HL-60 (cell line): ENCODE measurements around the gene SMOC2.

Source experiments
- DNase-seq, 2 experiments: peaks; one replicate each; pipeline ENCODE4 v3.0.0-alpha.2; 2010 to 2020; ENCODE audit warnings: low read depth in 1 of 2, low spot score in 1 of 2
- H3K27ac ChIP-seq: fragments of 250-450 bp; sonication (Bioruptor Pico); replicated peaks from 2 replicates; pipeline ENCODE4 v1.5.1; 2020; ENCODE audit warnings: mild to moderate bottlenecking, moderate library complexity
- H3K27me3 ChIP-seq: fragments of 250-450 bp; sonication (Bioruptor Pico); 2 replicates; pipeline ENCODE4 v1.5.1; 2021; ENCODE audit warnings: mild to moderate bottlenecking, moderate library complexity; ENCODE audit not compliant: insufficient read depth, poor library complexity, severe bottlenecking
- H3K4me3 ChIP-seq: replicated peaks from 2 replicates; pipeline ENCODE4 v1.5.1; 2011; ENCODE audit warnings: mild to moderate bottlenecking, control low read depth, low read length; ENCODE audit not compliant: insufficient read depth
- GABPA ChIP-seq: IDR thresholded peaks from 2 replicates; pipeline ENCODE4 v1.6.1; 2012; ENCODE audit warnings: low read depth
- POLR2AphosphoS5 ChIP-seq: IDR thresholded peaks from 2 replicates; pipeline ENCODE4 v1.6.1; 2012; ENCODE audit warnings: low read depth
- SPI1 ChIP-seq: IDR thresholded peaks from 2 replicates; pipeline ENCODE4 v1.6.1; 2012; ENCODE audit warnings: low read depth, mild to moderate bottlenecking, borderline replicate concordance
- TF ChIP-seq, protein P1 (sequence below): IDR thresholded peaks from one replicate; pipeline ENCODE4 v1.5.1; 2011; ENCODE audit warnings: low read length, control low read depth, inconsistent platforms; ENCODE audit not compliant: insufficient read depth
- TF ChIP-seq, protein P2 (sequence below): IDR thresholded peaks from 2 replicates; pipeline ENCODE4 v1.6.1; 2012; ENCODE audit warnings: low read depth; ENCODE audit not compliant: insufficient replicate concordance

Gene SMOC2

DNA sequence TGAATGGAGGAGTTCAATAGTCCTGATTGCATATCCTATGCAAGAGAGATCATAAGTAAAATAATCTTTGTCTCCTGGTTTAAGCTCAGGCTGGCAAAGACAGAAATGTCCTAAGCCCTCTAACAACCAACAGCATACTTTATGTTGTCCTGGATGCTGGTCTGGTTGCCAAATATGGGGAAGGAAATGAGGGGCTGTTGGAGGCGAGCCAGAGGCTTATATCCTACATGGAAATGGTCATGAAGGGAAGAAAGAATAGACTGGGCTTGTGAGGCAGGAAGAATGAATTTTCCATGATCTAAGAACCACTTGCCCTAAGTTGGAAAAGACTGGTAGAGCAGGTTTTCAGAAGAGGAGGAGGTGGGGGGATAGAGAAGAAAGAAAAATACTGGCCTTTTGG is 237.1 kb downstream of the SMOC2 start:
- Histone ChIP-seq H3K27ac (no peak overlapping the region), H3K4me3 (no peak overlapping the region), H3K27me3 (no peaks in the 10 kb centered on the region)
- no peak for TF ChIP-seq SPI1
- TF ChIP-seq, protein P1, sequence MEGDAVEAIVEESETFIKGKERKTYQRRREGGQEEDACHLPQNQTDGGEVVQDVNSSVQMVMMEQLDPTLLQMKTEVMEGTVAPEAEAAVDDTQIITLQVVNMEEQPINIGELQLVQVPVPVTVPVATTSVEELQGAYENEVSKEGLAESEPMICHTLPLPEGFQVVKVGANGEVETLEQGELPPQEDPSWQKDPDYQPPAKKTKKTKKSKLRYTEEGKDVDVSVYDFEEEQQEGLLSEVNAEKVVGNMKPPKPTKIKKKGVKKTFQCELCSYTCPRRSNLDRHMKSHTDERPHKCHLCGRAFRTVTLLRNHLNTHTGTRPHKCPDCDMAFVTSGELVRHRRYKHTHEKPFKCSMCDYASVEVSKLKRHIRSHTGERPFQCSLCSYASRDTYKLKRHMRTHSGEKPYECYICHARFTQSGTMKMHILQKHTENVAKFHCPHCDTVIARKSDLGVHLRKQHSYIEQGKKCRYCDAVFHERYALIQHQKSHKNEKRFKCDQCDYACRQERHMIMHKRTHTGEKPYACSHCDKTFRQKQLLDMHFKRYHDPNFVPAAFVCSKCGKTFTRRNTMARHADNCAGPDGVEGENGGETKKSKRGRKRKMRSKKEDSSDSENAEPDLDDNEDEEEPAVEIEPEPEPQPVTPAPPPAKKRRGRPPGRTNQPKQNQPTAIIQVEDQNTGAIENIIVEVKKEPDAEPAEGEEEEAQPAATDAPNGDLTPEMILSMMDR = no peak
- DNase-seq = no peak

DNA sequence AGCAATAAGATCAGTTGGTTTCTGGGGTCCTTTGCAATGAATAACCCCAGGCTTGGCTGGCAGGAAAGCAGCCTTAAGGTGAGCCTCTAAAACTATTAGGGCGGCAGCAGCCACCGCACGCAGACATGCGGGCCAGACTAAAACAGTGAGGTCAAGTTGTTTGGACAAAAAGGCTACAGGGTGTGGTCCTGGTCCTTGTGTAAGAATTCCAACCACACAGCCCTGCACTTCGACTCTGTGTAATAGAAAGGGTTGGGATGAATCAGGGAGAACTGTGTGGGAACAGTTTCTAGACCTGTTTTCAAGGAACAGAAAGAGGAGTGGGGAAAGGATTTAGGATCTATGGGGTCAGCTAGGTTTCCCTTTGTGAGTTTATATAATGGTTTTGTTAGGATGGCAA is 237.6 kb downstream of the SMOC2 start:
- H3K4me3 ChIP-seq = no peak overlapping the region
- no peak for TF ChIP-seq SPI1
- no peak for TF ChIP-seq POLR2AphosphoS5
- TF ChIP-seq GABPA = no peak
- TF ChIP-seq, protein P2, sequence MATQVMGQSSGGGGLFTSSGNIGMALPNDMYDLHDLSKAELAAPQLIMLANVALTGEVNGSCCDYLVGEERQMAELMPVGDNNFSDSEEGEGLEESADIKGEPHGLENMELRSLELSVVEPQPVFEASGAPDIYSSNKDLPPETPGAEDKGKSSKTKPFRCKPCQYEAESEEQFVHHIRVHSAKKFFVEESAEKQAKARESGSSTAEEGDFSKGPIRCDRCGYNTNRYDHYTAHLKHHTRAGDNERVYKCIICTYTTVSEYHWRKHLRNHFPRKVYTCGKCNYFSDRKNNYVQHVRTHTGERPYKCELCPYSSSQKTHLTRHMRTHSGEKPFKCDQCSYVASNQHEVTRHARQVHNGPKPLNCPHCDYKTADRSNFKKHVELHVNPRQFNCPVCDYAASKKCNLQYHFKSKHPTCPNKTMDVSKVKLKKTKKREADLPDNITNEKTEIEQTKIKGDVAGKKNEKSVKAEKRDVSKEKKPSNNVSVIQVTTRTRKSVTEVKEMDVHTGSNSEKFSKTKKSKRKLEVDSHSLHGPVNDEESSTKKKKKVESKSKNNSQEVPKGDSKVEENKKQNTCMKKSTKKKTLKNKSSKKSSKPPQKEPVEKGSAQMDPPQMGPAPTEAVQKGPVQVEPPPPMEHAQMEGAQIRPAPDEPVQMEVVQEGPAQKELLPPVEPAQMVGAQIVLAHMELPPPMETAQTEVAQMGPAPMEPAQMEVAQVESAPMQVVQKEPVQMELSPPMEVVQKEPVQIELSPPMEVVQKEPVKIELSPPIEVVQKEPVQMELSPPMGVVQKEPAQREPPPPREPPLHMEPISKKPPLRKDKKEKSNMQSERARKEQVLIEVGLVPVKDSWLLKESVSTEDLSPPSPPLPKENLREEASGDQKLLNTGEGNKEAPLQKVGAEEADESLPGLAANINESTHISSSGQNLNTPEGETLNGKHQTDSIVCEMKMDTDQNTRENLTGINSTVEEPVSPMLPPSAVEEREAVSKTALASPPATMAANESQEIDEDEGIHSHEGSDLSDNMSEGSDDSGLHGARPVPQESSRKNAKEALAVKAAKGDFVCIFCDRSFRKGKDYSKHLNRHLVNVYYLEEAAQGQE = no peak
- TF ChIP-seq, protein P1 = no peak
- H3K27me3 ChIP-seq = no peaks in the 10 kb centered on the region
- H3K27ac ChIP-seq = no peak overlapping the region
- no peak for DNase-seq

DNA sequence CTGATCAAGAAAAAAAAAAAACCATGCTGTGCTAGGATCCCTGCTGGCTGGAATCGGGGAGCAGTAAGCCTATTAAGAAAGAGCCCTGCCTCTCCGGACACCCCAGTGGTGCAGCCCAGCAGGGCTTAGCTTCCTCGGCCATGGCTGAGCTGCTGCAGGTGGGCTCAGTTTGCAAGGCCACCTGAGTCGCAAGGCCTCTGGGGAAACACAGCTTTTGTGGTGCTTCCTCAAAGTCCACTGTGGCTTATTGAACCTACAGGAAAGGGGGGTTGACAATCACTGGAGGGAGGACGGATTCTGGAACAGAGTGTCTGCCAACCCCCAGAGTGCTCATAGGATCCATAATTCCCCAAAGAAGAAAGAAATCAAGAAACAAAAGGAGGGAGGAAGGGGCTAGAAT is 240.8 kb downstream of the SMOC2 start:
- no peaks in the 10 kb centered on the region for H3K27me3 ChIP-seq
- TF ChIP-seq, protein P1 = no peak
- no peak for TF ChIP-seq GABPA
- no peak for TF ChIP-seq SPI1
- no peak for TF ChIP-seq POLR2AphosphoS5
- TF ChIP-seq, protein P2 = no peak

DNA sequence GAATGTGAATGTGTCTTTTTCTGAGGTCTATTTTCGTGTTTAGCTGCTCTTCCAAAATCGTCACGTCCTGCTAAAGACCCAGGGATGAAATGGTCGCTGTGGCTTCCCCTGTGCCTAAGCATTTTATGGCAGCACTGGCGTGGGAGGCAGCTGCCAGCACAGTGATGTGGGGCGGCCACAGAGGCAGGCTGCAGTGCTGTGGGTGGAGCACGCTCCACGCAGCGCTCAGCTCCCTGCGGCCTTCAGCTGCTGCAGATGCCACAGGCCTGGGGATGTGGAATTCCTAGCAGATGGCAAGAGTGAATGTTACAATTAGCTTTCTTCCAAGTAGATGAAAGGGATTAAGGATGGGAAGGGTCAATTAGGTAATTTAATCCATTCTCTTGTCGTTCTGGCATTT is 242.6 kb downstream of the SMOC2 start:
- Histone ChIP-seq H3K27me3 (no peaks in the 10 kb centered on the region), H3K27ac (no peak overlapping the region), H3K4me3 (no peak overlapping the region)
- DNase-seq = no peak
- TF ChIP-seq, protein P2 = no peak
- no peak for TF ChIP-seq SPI1
- TF ChIP-seq, protein P1 = no peak
- no peak for TF ChIP-seq POLR2AphosphoS5
- no peak for TF ChIP-seq GABPA

More for the DNA sequence above, 240.8 kb downstream of the SMOC2 start:
- Histone ChIP-seq H3K27ac (no peak overlapping the region), H3K4me3 (no peak overlapping the region)
- DNase-seq = no peak
